Mononuclear cell (primary cell): ENCODE results near the gene PEX3. TPM values are rescaled to one million over a fixed set of nuclear protein-coding genes. Genes with fewer than 3 reads are reported as not detected.
"Not testable (repeated sequence)": the region's sequence is repeated elsewhere in the genome, so short reads cannot be mapped to it uniquely, and the experiment has no call there.

Experiments
- H3K27me3 ChIP-seq: 2 replicates; pipeline ENCODE4 v1.6.0; 2011; ENCODE audit warnings: low read length, control low read depth; ENCODE audit not compliant: insufficient read depth
- H3K4me1 ChIP-seq: 2 replicates; pipeline ENCODE4 v1.5.1; 2011; ENCODE audit warnings: mild to moderate bottlenecking, low read length, control low read depth; ENCODE audit not compliant: insufficient read depth
- H3K4me3 ChIP-seq: 2 replicates; pipeline ENCODE4 v1.5.1; 2011; ENCODE audit warnings: mild to moderate bottlenecking, low read length, moderate library complexity
- H3K9me3 ChIP-seq: 2 replicates; pipeline ENCODE4 v1.5.1; 2011; ENCODE audit warnings: low read depth, mild to moderate bottlenecking, control low read depth, low read length
- total RNA-seq: library from RNA; depleted of rRNA; stranded (reverse); fragments of >200 nt; gene quantifications from one replicate; pipeline ENCODE4 v1.2.3, GENCODE V29; 2012

Gene PEX3
- total RNA-seq, 1 donor: 10.5 TPM

- H3K27me3 ChIP-seq: no peaks in the 10 kb centered on the region
- no peaks in the 10 kb centered on the region for H3K4me1 ChIP-seq
- no peak overlapping the region for H3K4me3 ChIP-seq
- H3K9me3 ChIP-seq: no peaks in the 10 kb centered on the region
Observed at GRCh38 chr6:143431226-143431625, 19.4 kb upstream of the PEX3 start.

- no peaks in the 10 kb centered on the region for H3K4me1 ChIP-seq
Observed at GRCh38 chr6:143432588-143432987, 18.0 kb upstream of the PEX3 start.

GRCh38 chr6:143441010-143441409, 9.6 kb upstream of the PEX3 start:
- Histone ChIP-seq H3K4me3 (no peak overlapping the region), H3K27me3 (no peaks in the 10 kb centered on the region), H3K9me3 (no peaks in the 10 kb centered on the region), H3K4me1 (no peaks in the 10 kb centered on the region)

More at GRCh38 chr6:143432588-143432987, 18.0 kb upstream of the PEX3 start:
- no peaks in the 10 kb centered on the region for H3K9me3 ChIP-seq
- no peaks in the 10 kb centered on the region for H3K27me3 ChIP-seq
- H3K4me3 ChIP-seq: no peak overlapping the region

GRCh38 chr6:143441680-143442545, 8.7 kb upstream of the PEX3 start:
- Histone ChIP-seq H3K4me3 (no peak overlapping the region), H3K4me1 (no peaks in the 10 kb centered on the region), H3K27me3 (no peaks in the 10 kb centered on the region), H3K9me3 (no peaks in the 10 kb centered on the region)

GRCh38 chr6:143443096-143443495, 7.5 kb upstream of the PEX3 start:
- H3K9me3 ChIP-seq: no peaks in the 10 kb centered on the region
- H3K4me3 ChIP-seq: no peak overlapping the region
- no peaks in the 10 kb centered on the region for H3K4me1 ChIP-seq
- H3K27me3 ChIP-seq: no peaks in the 10 kb centered on the region

GRCh38 chr6:143447865-143448264, 2.7 kb upstream of the PEX3 start:
- H3K9me3 ChIP-seq, H3K27me3 ChIP-seq, H3K4me3 ChIP-seq: not testable (repeated sequence)
- peaks cover 21% of the 10 kb centered on the region for H3K4me1 ChIP-seq

- Histone ChIP-seq H3K4me1 (peaks cover 21% of the 10 kb centered on the region), H3K27me3 (no peaks in the 10 kb centered on the region), H3K9me3 (no peaks in the 10 kb centered on the region), H3K4me3 (no peak overlapping the region)
Observed at GRCh38 chr6:143449082-143449713, 1.4 kb upstream of the PEX3 start.

GRCh38 chr6:143449714-143450452, 722 bp upstream of the PEX3 start:
- H3K4me1 ChIP-seq: peaks cover 21% of the 10 kb centered on the region
- no peaks in the 10 kb centered on the region for H3K27me3 ChIP-seq
- H3K9me3 ChIP-seq: no peaks in the 10 kb centered on the region
- peak overlapping the region; percentile 85 for H3K4me3 ChIP-seq

GRCh38 chr6:143451531-143451930, 926 bp downstream of the PEX3 start:
- no peaks in the 10 kb centered on the region for H3K9me3 ChIP-seq
- peaks cover 21% of the 10 kb centered on the region for H3K4me1 ChIP-seq
- peak overlapping the region; percentile 85 for H3K4me3 ChIP-seq
- no peaks in the 10 kb centered on the region for H3K27me3 ChIP-seq

GRCh38 chr6:143457563-143458359, 7.2 kb downstream of the PEX3 start:
- Histone ChIP-seq H3K9me3 (no peaks in the 10 kb centered on the region), H3K4me1 (no peaks in the 10 kb centered on the region), H3K27me3 (no peaks in the 10 kb centered on the region), H3K4me3 (no peak overlapping the region)

- no peaks in the 10 kb centered on the region for H3K9me3 ChIP-seq
- H3K4me1 ChIP-seq: no peaks in the 10 kb centered on the region
- no peaks in the 10 kb centered on the region for H3K27me3 ChIP-seq
- H3K4me3 ChIP-seq: no peak overlapping the region
Observed at GRCh38 chr6:143465546-143465945, 14.9 kb downstream of the PEX3 start.

GRCh38 chr6:143468026-143468425, 17.4 kb downstream of the PEX3 start:
- Histone ChIP-seq H3K4me1 (no peaks in the 10 kb centered on the region), H3K27me3 (no peaks in the 10 kb centered on the region), H3K4me3 (no peak overlapping the region), H3K9me3 (no peaks in the 10 kb centered on the region)

- not testable (repeated sequence) for H3K9me3 ChIP-seq, H3K4me3 ChIP-seq, H3K27me3 ChIP-seq, H3K4me1 ChIP-seq
Observed at GRCh38 chr6:143468823-143469222, 18.2 kb downstream of the PEX3 start.

GRCh38 chr6:143471822-143472221, 21.2 kb downstream of the PEX3 start:
- H3K4me1 ChIP-seq: no peaks in the 10 kb centered on the region
- H3K27me3 ChIP-seq: no peaks in the 10 kb centered on the region
- H3K9me3 ChIP-seq: no peaks in the 10 kb centered on the region
- H3K4me3 ChIP-seq: no peak overlapping the region
